Measurements from ENCODE around the gene CYP19A1.
"Not testable (repeated sequence)": the region's sequence is repeated elsewhere in the genome, so short reads cannot be mapped to it uniquely, and the experiment has no call there.

DNA sequence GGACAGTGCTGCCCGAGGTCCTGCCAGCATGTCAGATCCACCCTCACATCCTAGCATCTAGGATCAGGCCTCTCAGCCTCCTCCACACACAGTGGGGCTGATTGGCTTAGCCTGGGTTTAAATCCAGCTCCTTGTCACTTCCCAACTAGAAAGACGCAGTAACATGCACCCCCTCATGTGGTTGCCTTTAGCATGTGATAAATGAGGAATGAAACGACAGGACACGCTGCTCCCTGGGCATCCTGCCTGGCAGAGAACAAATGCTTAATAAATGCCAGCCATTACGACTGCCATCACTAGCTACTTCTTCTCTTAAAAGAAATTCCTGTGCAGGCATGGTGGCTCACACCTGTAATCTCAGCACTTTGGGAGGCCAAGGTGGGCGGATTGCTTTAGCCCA lies 149.6 kb downstream of the CYP19A1 start:
- not testable (repeated sequence) for TF ChIP-seq EZH2 (IDR thresholded peaks at IDR 0.05; ENCODE audit: insufficient read depth, poor library complexity, severe bottlenecking); EZH2phosphoT487 (IDR thresholded peaks at IDR 0.05; ENCODE audit: insufficient read depth, low read depth)

Data from GM23248 (cell line).